NB4 (cell line): Measurements from ENCODE around the gene PDS5B.

Source experiments
- POLR2A ChIP-seq: IDR thresholded peaks from 2 replicates; pipeline ENCODE4 v1.6.1; 2011; ENCODE audit warnings: mild to moderate bottlenecking; ENCODE audit not compliant: insufficient read length; ENCODE audit errors: extremely low read depth
- TF ChIP-seq, protein P1 (sequence below): IDR thresholded peaks from one replicate; pipeline ENCODE4 v1.5.1; 2012; ENCODE audit warnings: low read depth, low read length
- TF ChIP-seq, protein P2 (sequence below): IDR thresholded peaks from 2 replicates; pipeline ENCODE4 v1.6.1; 2011; ENCODE audit warnings: low read depth, low read length

DNA sequence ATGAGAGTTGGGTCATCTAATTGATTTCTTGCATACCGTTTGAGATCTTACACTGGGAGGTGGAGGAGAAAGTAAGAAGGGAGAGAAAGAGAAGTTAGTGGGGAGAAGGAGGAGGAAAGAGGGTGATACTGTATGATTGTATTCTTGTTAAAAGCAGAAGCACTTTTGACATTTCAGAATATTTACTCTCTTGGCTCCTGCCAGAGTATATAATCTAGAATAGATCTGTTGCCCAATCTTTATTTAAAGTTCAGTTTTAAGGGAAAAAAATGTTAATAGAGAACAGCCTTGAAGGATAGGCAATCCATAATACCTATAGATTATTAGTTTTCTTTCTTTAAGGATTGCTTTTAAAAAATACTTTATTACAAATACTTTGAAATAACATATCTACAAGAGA, 41.5 kb downstream of the PDS5B start:
- no peak for TF ChIP-seq POLR2A
- TF ChIP-seq, protein P1, sequence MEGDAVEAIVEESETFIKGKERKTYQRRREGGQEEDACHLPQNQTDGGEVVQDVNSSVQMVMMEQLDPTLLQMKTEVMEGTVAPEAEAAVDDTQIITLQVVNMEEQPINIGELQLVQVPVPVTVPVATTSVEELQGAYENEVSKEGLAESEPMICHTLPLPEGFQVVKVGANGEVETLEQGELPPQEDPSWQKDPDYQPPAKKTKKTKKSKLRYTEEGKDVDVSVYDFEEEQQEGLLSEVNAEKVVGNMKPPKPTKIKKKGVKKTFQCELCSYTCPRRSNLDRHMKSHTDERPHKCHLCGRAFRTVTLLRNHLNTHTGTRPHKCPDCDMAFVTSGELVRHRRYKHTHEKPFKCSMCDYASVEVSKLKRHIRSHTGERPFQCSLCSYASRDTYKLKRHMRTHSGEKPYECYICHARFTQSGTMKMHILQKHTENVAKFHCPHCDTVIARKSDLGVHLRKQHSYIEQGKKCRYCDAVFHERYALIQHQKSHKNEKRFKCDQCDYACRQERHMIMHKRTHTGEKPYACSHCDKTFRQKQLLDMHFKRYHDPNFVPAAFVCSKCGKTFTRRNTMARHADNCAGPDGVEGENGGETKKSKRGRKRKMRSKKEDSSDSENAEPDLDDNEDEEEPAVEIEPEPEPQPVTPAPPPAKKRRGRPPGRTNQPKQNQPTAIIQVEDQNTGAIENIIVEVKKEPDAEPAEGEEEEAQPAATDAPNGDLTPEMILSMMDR = no peak
- TF ChIP-seq, protein P2, sequence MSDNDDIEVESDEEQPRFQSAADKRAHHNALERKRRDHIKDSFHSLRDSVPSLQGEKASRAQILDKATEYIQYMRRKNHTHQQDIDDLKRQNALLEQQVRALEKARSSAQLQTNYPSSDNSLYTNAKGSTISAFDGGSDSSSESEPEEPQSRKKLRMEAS = no peak
